Measurements from ENCODE around the gene SPEN.

GRCh38 chr1:15932612-15933011 lies 85.1 kb downstream of the SPEN start:
- TF ChIP-seq POLR2AphosphoS5 (IDR thresholded peaks at IDR 0.05; ENCODE audit: borderline replicate concordance, low read depth, low read length) = no peak
- TF ChIP-seq EZH2 (IDR thresholded peaks at IDR 0.05) = no peak
